Measurements from ENCODE around the gene SLC12A6.

Gene SLC12A6

GRCh38 chr15:34282384-34282783 is 55.2 kb downstream of the SLC12A6 start:
- no peaks in the 10 kb centered on the region for H3K36me3 ChIP-seq (ENCODE audit: control insufficient read depth in 1 of 2, insufficient read depth in 2 of 2, low read length in 2 of 2)
- H3K4ac ChIP-seq (ENCODE audit: low read depth, low read length): no peak overlapping the region
- no peak overlapping the region for H2AFZ ChIP-seq (ENCODE audit: insufficient read depth, low read length, poor library complexity)
- H3K4me3 ChIP-seq (ENCODE audit: low read depth, low read length): no peak overlapping the region
- no peak overlapping the region for H2BK120ac ChIP-seq (ENCODE audit: insufficient read depth, low read length, poor library complexity)
- no peak overlapping the region for H2AK5ac ChIP-seq (ENCODE audit: low read length)
- no peak overlapping the region for H4K12ac ChIP-seq (ENCODE audit: low read depth, low read length)
- H3K79me2 ChIP-seq (ENCODE audit: control insufficient read depth, insufficient read depth, low read length, poor library complexity): no peaks in the 10 kb centered on the region
- no peak overlapping the region for H2BK12ac ChIP-seq (ENCODE audit: low read length)
- no peak overlapping the region for H4K8ac ChIP-seq (ENCODE audit: low read depth, low read length)
- no peak overlapping the region for H3K18ac ChIP-seq (ENCODE audit: low read length)
- H4K91ac ChIP-seq (ENCODE audit: low read depth, low read length): no peak overlapping the region
- no peaks in the 10 kb centered on the region for H3K4me1 ChIP-seq (ENCODE audit: control insufficient read depth in 1 of 2, insufficient read depth in 2 of 2, low read length in 2 of 2)
- H3K9ac ChIP-seq (ENCODE audit: low read length): no peak overlapping the region
- H3K27ac ChIP-seq (ENCODE audit: low read depth, low read length): no peak overlapping the region
- no CpG with 5 or more reads among the region's 1 CpG for WGBS (ENCODE audit: extremely low coverage, insufficient coverage, insufficient read length)
- H3K27me3 ChIP-seq (ENCODE audit: insufficient read depth, low read length): no peaks in the 10 kb centered on the region
- no peak overlapping the region for H3K4me2 ChIP-seq (ENCODE audit: low read length)
- no peaks in the 10 kb centered on the region for H3K79me1 ChIP-seq (ENCODE audit: low read length)
- no peak overlapping the region for H2BK5ac ChIP-seq (ENCODE audit: low read depth, low read length, poor library complexity)
- no peaks in the 10 kb centered on the region for H3K9me3 ChIP-seq (ENCODE audit: insufficient read depth, low read depth, low read length)
- H3K14ac ChIP-seq (ENCODE audit: low read length): no peak overlapping the region
- no peak overlapping the region for H3K23ac ChIP-seq (ENCODE audit: low read length)
- no peak for DNase-seq

- Histone ChIP-seq H3K18ac (ENCODE audit: low read length) (no peak overlapping the region), H3K9ac (ENCODE audit: low read length) (no peak overlapping the region), H3K4me2 (ENCODE audit: low read length) (no peak overlapping the region), H3K79me1 (ENCODE audit: low read length) (no peaks in the 10 kb centered on the region), H3K14ac (ENCODE audit: low read length) (no peak overlapping the region), H4K91ac (ENCODE audit: low read depth, low read length) (no peak overlapping the region), H3K79me2 (ENCODE audit: control insufficient read depth, insufficient read depth, low read length, poor library complexity) (no peaks in the 10 kb centered on the region), H2BK5ac (ENCODE audit: low read depth, low read length, poor library complexity) (no peak overlapping the region), H3K27me3 (ENCODE audit: insufficient read depth, low read length) (no peaks in the 10 kb centered on the region), H3K4me1 (ENCODE audit: control insufficient read depth in 1 of 2, insufficient read depth in 2 of 2, low read length in 2 of 2) (no peaks in the 10 kb centered on the region), H3K9me3 (ENCODE audit: insufficient read depth, low read depth, low read length) (no peaks in the 10 kb centered on the region), H3K27ac (ENCODE audit: low read depth, low read length) (no peak overlapping the region), H2BK12ac (ENCODE audit: low read length) (no peak overlapping the region), H3K4ac (ENCODE audit: low read depth, low read length) (no peak overlapping the region), H2AFZ (ENCODE audit: insufficient read depth, low read length, poor library complexity) (no peak overlapping the region), H2BK120ac (ENCODE audit: insufficient read depth, low read length, poor library complexity) (no peak overlapping the region), H3K36me3 (ENCODE audit: control insufficient read depth in 1 of 2, insufficient read depth in 2 of 2, low read length in 2 of 2) (no peaks in the 10 kb centered on the region), H3K23ac (ENCODE audit: low read length) (no peak overlapping the region), H4K12ac (ENCODE audit: low read depth, low read length) (no peak overlapping the region), H2AK5ac (ENCODE audit: low read length) (no peak overlapping the region), H3K4me3 (ENCODE audit: low read depth, low read length) (no peak overlapping the region), H4K8ac (ENCODE audit: low read depth, low read length) (no peak overlapping the region)
- WGBS (ENCODE audit: extremely low coverage, insufficient coverage, insufficient read length): no CpG with 5 or more reads among the region's 4 CpGs
- no peak for DNase-seq
Measured at GRCh38 chr15:34280193-34280592, 57.4 kb downstream of the SLC12A6 start.

DNA sequence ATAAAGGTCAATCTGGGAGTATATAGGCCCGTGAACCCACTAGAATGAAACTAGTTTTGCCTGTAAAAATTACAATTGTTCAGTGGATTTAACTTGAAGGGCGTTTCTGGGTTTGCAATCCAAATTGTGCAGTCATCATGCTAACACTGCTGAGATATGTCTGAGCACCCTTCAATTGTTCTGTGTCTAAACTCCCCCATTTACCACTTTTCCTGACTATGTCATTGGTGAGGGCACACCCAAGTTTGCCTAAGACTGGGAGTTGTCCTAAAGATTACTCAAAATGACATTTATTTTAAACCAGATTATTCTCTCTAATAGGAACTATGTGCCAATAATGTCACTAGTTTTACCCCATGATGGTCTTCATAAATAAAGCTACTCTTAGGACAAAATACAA is 58.2 kb downstream of the SLC12A6 start:
- Histone ChIP-seq H3K4me3 (ENCODE audit: low read depth, low read length) (no peak overlapping the region), H2BK5ac (ENCODE audit: low read depth, low read length, poor library complexity) (no peak overlapping the region), H3K36me3 (ENCODE audit: control insufficient read depth in 1 of 2, insufficient read depth in 2 of 2, low read length in 2 of 2) (no peaks in the 10 kb centered on the region), H4K91ac (ENCODE audit: low read depth, low read length) (no peak overlapping the region), H3K9me3 (ENCODE audit: insufficient read depth, low read depth, low read length) (no peaks in the 10 kb centered on the region), H4K12ac (ENCODE audit: low read depth, low read length) (no peak overlapping the region), H2AFZ (ENCODE audit: insufficient read depth, low read length, poor library complexity) (no peak overlapping the region), H3K4ac (ENCODE audit: low read depth, low read length) (no peak overlapping the region), H3K27me3 (ENCODE audit: insufficient read depth, low read length) (no peaks in the 10 kb centered on the region), H3K14ac (ENCODE audit: low read length) (no peak overlapping the region), H3K4me1 (ENCODE audit: control insufficient read depth in 1 of 2, insufficient read depth in 2 of 2, low read length in 2 of 2) (no peaks in the 10 kb centered on the region), H2AK5ac (ENCODE audit: low read length) (no peak overlapping the region), H4K8ac (ENCODE audit: low read depth, low read length) (no peak overlapping the region), H3K4me2 (ENCODE audit: low read length) (no peak overlapping the region), H3K9ac (ENCODE audit: low read length) (no peak overlapping the region), H3K23ac (ENCODE audit: low read length) (no peak overlapping the region), H3K79me1 (ENCODE audit: low read length) (no peaks in the 10 kb centered on the region), H3K79me2 (ENCODE audit: control insufficient read depth, insufficient read depth, low read length, poor library complexity) (no peaks in the 10 kb centered on the region), H2BK120ac (ENCODE audit: insufficient read depth, low read length, poor library complexity) (no peak overlapping the region), H2BK12ac (ENCODE audit: low read length) (no peak overlapping the region), H3K18ac (ENCODE audit: low read length) (no peak overlapping the region), H3K27ac (ENCODE audit: low read depth, low read length) (no peak overlapping the region)
- no peak for DNase-seq
- no CpG with 5 or more reads among the region's 2 CpGs for WGBS (ENCODE audit: extremely low coverage, insufficient coverage, insufficient read length)

DNA sequence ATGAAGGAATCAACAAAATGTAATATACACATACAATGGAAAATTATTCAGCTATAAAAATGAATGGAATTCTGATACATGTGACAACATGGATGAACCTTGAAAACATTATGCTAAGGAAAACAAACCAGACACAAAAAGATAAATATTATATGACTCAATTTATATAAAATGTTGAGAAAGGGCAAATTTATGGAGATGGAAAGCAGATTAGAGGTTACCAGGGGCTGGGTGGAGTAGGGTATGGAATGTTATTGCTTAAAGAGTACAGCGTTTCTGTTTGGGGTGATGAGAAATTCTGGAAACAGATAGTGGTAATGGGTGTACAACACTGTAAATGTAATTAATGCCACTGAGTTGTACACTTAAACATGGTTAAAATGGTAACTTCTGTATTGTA is 61.9 kb downstream of the SLC12A6 start:
- Histone ChIP-seq H3K23ac (ENCODE audit: low read length) (no peak overlapping the region), H4K12ac (ENCODE audit: low read depth, low read length) (no peak overlapping the region), H2AFZ (ENCODE audit: insufficient read depth, low read length, poor library complexity) (no peak overlapping the region), H2BK120ac (ENCODE audit: insufficient read depth, low read length, poor library complexity) (no peak overlapping the region), H3K9ac (ENCODE audit: low read length) (no peak overlapping the region), H3K4me3 (ENCODE audit: low read depth, low read length) (no peak overlapping the region), H4K91ac (ENCODE audit: low read depth, low read length) (no peak overlapping the region), H3K9me3 (ENCODE audit: insufficient read depth, low read depth, low read length) (no peaks in the 10 kb centered on the region), H3K79me1 (ENCODE audit: low read length) (no peaks in the 10 kb centered on the region), H3K4ac (ENCODE audit: low read depth, low read length) (no peak overlapping the region), H3K4me1 (ENCODE audit: control insufficient read depth in 1 of 2, insufficient read depth in 2 of 2, low read length in 2 of 2) (no peaks in the 10 kb centered on the region), H4K8ac (ENCODE audit: low read depth, low read length) (no peak overlapping the region), H3K27me3 (ENCODE audit: insufficient read depth, low read length) (no peaks in the 10 kb centered on the region), H3K27ac (ENCODE audit: low read depth, low read length) (no peak overlapping the region), H2BK5ac (ENCODE audit: low read depth, low read length, poor library complexity) (no peak overlapping the region), H3K18ac (ENCODE audit: low read length) (no peak overlapping the region), H3K79me2 (ENCODE audit: control insufficient read depth, insufficient read depth, low read length, poor library complexity) (no peaks in the 10 kb centered on the region), H3K36me3 (ENCODE audit: control insufficient read depth in 1 of 2, insufficient read depth in 2 of 2, low read length in 2 of 2) (no peaks in the 10 kb centered on the region), H2AK5ac (ENCODE audit: low read length) (no peak overlapping the region), H3K14ac (ENCODE audit: low read length) (no peak overlapping the region), H2BK12ac (ENCODE audit: low read length) (no peak overlapping the region), H3K4me2 (ENCODE audit: low read length) (no peak overlapping the region)
- WGBS (ENCODE audit: extremely low coverage, insufficient coverage, insufficient read length): no CpG with 5 or more reads among the region's 1 CpG
- DNase-seq: no peak

DNA sequence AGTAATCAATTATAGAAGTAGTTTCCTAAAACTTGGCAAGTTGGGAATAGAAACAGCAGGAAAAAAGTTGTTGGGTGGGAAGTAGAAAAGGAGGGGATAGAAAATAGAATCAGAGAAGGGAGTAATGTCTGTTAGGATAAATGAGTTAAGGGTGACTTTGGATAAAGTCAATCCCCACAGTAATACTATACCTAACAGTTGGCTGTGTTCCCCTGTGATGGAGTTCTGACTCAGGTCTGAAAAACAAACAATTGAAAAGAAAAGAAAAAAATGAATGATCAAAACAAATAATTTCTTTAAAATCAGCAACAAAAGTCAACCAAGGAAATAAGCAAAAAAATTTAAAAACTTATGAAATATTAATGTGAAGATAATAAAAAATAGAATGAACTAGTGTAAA is 62.4 kb downstream of the SLC12A6 start:
- Histone ChIP-seq H2BK5ac (ENCODE audit: low read depth, low read length, poor library complexity) (no peak overlapping the region), H3K36me3 (ENCODE audit: control insufficient read depth in 1 of 2, insufficient read depth in 2 of 2, low read length in 2 of 2) (no peaks in the 10 kb centered on the region), H3K18ac (ENCODE audit: low read length) (no peak overlapping the region), H4K12ac (ENCODE audit: low read depth, low read length) (no peak overlapping the region), H3K79me2 (ENCODE audit: control insufficient read depth, insufficient read depth, low read length, poor library complexity) (no peaks in the 10 kb centered on the region), H3K4me1 (ENCODE audit: control insufficient read depth in 1 of 2, insufficient read depth in 2 of 2, low read length in 2 of 2) (no peaks in the 10 kb centered on the region), H2AK5ac (ENCODE audit: low read length) (no peak overlapping the region), H4K8ac (ENCODE audit: low read depth, low read length) (no peak overlapping the region), H2AFZ (ENCODE audit: insufficient read depth, low read length, poor library complexity) (no peak overlapping the region), H3K4ac (ENCODE audit: low read depth, low read length) (no peak overlapping the region), H4K91ac (ENCODE audit: low read depth, low read length) (no peak overlapping the region), H3K9ac (ENCODE audit: low read length) (no peak overlapping the region), H3K4me3 (ENCODE audit: low read depth, low read length) (no peak overlapping the region), H2BK120ac (ENCODE audit: insufficient read depth, low read length, poor library complexity) (no peak overlapping the region), H3K27me3 (ENCODE audit: insufficient read depth, low read length) (no peaks in the 10 kb centered on the region), H2BK12ac (ENCODE audit: low read length) (no peak overlapping the region), H3K23ac (ENCODE audit: low read length) (no peak overlapping the region), H3K79me1 (ENCODE audit: low read length) (no peaks in the 10 kb centered on the region), H3K9me3 (ENCODE audit: insufficient read depth, low read depth, low read length) (no peaks in the 10 kb centered on the region), H3K27ac (ENCODE audit: low read depth, low read length) (no peak overlapping the region), H3K4me2 (ENCODE audit: low read length) (no peak overlapping the region), H3K14ac (ENCODE audit: low read length) (no peak overlapping the region)
- no peak for DNase-seq
